HL-60/S4 treated with retinoic acid at 250 ng/mL for 4 days and 3 days (cell line): ENCODE data around the gene CAMSAP1.

Experiments
- in situ Hi-C: fragments of 300-500 bp; cut with MboI; formaldehyde crosslinking; loops from 2 replicates; pipeline ENCODE4 v1.7.0; 2022; ENCODE audit warnings: low sequenced_read_pairs

Gene CAMSAP1

DNA sequence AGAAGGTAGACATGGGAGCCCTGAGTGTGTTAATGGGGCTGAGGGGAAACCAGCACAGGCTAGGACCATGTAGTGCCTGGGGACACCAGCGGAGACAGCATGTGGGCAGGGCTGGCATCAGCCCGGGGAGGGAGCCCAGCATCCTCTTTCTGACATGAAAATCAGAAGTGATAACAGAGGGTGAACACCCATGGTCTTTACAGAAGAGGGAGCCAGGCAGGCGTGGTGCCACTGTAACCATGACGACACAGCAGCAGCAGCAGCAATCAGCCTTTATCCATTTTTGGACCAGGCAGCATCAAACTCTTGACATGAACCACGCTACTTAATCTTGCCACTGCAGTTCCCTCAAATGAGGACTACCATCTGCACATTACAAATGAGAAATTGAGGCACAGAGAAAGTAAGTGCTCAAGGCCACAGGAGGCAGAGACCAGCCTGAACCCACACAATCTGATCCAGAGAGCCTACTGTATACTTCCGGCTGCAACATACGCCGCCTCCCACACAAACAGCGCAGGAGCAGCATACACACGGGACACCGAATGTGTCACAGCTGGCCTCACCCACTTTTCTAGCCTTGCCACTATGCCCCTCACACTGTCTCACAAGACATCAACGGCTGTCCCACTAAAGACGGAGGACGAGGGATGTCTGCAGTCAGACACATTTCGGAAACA is 23.8 kb downstream of the CAMSAP1 start:
- in situ Hi-C loops = no loop called here

DNA sequence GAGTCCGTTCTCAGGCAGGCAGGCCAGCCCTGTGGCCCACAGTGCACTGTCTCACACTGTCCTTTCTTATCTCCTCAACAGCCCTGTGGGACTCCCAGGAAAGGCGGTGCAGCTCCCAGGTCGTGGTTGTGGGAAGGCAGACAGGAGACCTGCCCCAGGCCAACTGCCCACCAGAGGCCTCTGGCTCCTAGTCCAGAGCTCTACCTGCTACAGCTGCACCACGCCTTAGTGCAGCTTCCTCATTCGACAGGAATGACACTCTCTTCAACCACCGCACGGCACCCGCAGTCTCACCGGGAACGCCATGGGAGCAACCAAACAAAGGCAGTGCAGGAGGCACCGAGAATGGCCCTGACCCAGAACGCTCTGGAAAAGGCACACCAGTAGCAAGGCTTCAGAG is 25.3 kb downstream of the CAMSAP1 start:
- in situ Hi-C loops = no loop called here

DNA sequence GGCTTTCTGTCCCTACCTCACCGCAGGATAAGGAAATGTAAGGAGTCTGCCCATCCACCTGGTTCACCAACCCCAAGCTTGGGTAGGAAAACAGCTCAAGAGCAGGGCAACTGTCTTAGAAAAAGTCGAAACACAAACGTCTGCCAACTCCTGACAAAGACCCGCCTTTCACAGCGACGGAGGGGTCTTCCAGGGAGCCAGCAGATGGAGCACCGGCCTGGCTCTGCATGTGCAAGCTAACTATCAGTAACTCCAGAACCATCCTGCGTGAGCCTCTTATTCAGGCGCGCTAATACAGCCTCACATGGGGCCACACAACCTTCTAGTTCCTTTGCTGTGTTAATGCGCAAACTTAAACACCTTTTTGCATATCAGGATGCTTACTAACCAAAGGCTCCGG is 26.9 kb downstream of the CAMSAP1 start:
- in situ Hi-C loops = no loop called here

DNA sequence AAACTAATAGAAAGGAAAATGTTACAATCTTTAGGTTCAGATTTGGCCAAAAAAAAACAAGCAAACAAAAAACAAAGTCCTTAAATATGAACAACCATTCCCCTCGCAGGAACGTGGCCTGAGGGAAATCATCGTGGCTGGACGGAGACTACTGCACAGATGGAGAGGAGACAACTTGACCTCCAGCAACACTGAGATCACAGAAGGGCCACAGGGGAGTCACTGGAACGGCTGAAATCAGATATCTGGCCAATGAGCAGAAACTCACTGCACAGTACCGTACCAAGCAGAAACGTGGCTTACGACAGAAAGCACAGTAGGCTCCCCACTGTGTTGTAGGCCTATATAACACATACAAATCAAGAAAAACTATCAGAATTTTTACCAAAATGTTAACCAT is 27.7 kb downstream of the CAMSAP1 start:
- in situ Hi-C loops = no loop called here

DNA sequence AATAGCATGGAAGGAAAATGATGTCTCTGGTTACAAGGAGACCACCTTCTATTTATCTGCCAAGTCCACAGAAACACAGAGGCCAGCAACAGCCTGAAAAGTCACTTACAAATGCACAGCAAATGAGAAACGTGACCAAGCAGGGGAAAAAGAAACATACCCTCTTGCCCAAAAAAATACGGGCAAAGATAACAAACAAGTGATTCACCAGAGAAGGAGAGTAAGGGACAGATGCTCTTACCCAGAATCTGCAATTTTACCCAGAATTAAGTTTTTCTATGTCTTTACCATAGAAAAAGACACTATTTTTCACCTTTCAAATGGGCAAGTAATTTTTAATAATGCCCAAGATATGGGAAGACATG is 28.1 kb downstream of the CAMSAP1 start:
- in situ Hi-C loops = no loop called here

DNA sequence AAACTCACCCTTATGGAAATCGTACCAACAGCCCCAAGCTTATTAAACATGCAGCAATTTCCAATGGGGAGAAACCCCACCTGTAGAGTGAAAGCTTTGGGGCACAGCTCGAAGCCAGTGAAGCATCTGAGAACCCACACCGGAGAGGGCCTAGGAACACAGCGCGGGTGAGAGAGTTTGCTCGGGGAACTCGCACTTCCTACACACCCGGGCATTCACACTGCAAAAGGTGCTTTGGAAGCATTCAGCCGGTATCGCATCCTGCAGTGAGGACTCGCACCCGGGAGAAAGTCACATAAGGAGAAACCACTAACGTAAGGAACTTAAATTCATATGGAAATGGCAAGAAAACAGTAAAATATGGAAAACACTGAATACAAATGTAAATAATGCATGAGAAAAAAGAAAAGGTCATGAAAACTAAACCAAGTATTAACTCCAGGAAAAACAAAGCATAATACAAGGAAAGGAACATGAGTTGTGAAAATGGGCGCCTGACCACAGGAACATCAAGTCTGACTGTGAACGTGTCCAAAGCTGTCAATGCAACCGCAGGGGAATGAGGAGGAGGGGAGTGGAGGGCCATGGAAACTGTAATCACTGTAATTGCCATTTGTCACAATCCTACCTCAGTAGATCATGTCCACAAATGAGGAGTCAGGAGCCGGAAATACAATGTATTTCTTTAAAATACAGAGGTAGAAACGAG is 28.7 kb downstream of the CAMSAP1 start:
- in situ Hi-C loops = no loop called here

DNA sequence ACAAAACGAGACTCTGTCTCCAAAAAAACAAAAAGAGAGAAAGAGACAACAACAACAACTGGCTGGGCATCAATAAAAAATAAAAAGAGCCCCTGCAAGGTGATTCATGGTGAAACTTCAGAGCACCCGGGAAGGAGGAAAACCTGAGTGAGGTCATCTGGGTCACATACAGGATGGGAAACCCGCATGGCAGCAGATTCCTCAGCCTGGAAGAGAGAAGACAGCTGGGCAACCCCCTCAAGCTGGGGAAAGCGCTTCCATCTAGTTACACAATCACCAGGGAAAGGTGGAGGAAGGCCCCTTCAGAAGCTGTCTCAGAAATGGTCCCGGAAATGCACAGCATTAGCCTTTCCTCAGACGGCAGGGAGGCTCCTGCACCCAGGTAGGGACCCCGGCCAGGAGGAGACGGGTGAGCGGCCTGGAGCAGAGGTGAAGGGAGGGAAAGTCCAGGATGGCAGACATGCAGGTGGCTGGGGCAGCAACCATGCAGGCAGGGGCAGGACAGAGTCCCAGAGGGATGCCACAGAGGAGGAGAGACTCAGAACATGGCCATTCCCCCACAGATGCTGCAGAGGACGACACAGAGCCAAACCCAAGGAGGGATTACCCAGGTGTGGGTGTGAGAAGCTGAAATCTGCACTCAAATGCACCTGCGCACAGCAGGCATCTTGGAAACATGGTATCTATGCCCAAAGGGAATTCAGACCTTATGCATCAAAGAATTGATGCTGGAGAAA is 29.4 kb downstream of the CAMSAP1 start:
- in situ Hi-C loops = no loop called here

DNA sequence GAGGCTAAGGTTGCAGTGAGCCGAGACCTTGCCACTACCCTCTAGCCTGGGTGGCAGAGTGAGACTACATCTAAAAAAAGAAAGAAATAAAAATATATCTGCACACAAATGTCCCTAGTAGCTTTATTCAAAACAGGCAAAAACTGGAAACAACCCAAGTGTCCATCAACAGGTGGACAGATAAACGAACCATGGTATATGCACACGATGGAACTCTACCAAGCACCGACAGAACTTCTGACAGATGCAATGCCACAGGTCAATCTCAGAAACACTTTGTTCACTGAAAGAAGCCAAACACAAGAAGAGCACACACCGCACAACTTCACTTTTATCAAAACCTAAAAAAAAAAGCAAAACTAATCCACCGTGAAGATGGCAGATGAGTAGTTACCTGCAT is 30.4 kb downstream of the CAMSAP1 start:
- in situ Hi-C loops = no loop called here

DNA sequence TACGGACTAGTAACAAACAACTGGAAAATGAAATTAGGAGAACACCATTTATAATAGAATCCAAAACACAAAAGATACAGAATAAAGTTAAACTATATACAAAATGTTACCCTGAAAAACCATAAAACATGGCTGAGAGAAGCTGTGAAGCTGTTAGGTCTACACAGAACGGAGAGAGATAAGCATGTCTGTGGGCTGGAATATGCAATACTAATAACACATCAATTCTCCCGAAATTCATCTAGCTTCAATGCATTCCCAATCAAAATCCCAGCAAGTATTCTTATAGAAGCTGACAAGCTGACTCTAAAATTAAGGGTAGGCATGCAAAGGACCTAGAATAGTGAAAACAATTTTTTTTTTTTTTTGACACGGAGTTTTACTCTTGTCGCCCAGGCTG is 32.5 kb downstream of the CAMSAP1 start:
- in situ Hi-C loops = no loop called here

DNA sequence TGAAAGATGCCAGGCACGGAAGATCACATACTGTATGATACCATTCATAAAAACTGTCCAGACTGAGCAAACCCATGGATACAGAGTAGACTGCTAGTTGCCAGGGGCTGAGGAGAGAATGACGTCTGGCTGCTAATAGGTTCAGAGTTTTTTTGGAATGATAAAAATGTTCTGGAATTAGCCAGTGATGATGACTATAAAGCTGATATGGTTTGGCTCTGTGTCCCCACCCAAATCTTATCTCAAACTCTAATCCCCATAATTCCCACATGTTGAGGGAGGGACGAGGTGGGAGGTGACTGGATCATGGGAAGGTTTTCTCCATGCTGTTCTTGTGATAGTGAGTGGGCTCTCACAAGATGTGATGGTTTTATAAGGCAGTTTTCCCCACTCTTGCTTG is 37.4 kb downstream of the CAMSAP1 start:
- in situ Hi-C loops = no loop called here

DNA sequence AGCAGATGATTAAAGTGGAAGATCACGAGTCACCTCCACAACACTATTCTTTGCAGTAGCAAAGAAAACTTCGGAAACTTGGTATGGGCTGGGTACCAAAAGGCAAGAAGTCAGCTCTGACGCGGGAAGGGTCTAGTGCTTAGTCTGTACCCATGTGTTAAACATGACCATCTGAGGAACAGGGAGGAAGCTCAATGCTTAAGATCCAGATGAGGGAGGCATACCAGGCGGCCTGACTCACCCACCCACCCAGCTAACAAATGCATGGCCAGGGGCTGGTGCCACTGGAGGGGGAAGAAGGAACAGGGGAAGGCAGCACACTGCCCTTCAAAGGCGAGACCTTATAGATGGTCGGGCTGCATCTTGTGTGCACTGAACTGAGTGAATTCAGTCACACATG is 41.8 kb downstream of the CAMSAP1 start:
- in situ Hi-C loops = no loop called here

DNA sequence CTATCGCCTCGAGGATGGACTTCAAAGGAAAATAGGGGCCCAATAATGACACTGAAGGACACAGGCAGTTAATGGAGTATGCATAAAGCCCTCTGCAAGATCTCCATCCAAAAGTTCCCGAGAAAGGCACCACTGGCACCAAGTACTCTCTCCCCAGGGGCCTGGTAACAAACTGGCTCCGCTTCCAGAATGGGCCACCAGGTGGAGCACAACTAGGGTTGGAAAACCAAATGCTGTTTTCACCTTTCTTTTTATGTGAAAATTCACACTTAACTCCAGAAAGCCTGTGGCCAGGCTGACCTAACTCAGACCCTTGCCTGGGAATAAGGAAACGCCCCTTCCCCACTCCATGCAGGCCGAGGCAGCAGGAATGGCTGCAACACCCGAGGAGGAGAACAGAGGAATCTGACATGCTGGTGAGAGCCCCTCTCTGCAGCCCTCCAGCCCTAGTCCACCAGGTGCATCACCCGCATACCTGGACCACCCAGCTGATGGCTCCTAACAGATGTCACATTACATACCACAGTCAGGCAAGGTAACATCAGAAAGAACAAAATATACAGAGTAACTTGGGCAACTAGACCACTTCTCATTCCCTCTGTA is 42.8 kb downstream of the CAMSAP1 start:
- in situ Hi-C loops = no loop called here

DNA sequence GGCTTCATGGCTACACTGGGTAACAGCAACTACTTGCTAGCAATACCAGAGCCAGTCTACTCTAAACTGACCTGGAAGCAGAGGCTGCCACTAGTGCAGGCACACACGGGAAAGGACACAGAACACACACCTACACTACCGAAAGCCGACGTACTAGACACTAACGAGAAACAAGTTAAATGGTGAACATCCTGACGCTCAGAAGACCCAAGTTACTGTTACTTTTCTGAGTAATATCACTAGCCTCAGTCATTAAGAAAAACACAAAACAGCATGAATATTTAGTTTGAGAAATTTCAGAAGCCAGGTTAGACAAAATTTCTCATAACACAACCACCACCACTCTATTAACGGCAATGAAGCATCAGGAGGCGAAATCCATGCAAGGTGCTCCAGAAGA is 44.5 kb downstream of the CAMSAP1 start:
- in situ Hi-C loops = no loop called here

DNA sequence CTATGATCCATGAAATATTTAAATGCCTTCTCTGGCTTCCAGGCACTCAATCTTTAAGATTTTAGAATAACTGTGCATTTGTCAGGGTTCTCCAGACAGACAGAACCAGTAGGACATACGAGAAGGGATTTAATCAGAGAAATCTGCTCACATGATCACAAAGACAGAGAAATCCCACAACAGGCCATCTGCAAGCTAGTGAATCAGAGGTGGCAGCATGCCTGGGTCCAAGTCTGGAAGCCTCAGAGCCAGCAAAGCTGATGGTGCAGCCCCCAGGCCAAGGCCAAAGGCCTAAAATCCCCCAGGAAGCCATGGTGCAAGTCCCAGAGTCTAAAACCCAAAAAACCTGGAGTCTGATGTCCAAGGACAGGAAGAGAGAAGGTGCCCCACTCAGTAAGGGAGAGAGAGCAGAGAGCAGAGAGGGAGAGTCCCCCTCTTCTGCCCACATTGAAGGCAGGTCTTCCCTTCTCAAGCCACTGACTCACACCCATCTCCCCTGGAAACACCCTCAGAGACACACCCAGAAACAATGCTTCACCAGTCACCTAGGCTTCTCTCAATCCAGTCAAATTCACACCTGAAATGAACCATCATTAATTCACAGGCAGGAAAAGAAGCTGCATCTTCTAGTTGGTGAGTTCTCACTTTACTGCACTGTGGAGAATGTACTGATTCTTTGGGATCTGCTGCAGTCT is 48.7 kb downstream of the CAMSAP1 start:
- in situ Hi-C loops = no loop called here

DNA sequence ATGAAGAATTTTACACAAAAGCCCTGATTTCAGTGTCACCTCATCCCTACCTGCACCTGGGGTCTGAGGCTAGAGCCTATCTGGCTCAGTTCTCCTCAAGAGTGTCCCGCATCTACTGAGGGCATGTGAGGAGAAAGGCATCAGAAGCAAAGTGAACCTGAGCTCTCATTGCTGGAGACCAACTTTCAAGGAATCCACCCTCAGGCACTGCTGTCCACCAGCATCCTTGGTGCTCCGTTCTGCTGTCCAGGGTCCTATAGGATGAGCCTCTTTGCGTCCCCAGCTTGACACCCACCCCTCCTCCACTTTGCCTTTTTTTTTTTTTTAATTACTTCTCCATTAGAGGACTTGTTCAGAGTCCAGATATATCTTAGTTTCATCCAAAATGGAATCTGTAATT is 49.5 kb downstream of the CAMSAP1 start:
- in situ Hi-C loops = no loop called here

DNA sequence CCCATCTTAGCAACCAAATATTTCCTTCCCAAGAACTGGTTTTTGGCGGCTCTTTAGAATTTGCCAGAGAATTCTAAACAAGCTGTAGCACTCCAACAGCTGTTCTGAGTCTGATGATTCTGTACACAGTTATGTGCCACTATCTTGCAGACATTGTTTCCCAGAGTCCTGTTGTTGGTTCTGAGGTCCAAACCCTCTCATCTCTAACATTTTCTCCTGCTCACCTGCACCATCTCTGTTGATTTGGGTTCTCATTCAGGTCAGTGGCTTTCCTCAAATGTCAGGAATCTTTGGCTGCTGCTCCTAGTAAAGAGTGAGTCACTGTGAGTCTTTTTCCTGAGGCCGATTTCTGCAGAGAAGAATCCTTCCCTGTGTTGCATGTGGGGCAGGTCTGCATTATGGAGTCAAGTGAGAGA is 50.0 kb downstream of the CAMSAP1 start:
- in situ Hi-C loops = no loop called here

DNA sequence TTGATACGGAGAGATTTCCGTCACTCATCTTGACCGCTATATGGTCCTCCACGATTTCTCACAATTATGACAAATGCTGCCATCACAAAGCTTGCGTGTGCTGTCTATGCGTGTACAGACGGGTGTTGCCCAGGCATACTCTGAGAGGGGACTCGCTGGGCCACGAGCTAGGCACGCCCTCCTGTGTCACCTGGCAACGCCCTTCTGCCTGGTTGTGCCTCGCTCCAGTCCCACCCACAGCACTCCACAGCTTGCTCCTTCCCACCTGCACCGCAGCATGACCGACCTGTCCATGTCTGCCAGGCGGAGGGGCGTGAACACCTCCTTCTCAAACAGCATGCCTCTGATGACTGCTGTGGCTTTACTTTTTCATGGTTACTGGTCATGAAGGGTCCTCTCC is 55.6 kb downstream of the CAMSAP1 start:
- in situ Hi-C loops = no loop called here

DNA sequence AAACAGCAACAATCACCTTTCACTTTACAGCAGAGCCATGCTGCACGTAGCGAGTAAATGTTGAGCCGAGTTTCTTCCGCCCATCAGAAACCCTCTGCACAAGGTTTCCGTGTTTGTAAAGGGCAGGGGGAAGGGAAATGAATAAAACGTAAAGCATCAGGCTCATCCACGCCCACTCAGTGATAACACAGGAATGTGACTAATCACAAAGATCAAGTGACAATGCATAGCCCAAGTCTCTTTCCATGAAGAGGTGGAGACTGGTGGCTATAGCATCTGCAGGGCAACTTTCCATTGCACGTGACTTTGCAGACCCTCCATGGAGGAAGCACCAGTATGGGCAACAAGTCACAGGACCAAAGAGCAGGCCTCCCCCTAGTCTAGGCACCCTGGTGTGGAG is 56.6 kb downstream of the CAMSAP1 start:
- in situ Hi-C loops = no loop called here

DNA sequence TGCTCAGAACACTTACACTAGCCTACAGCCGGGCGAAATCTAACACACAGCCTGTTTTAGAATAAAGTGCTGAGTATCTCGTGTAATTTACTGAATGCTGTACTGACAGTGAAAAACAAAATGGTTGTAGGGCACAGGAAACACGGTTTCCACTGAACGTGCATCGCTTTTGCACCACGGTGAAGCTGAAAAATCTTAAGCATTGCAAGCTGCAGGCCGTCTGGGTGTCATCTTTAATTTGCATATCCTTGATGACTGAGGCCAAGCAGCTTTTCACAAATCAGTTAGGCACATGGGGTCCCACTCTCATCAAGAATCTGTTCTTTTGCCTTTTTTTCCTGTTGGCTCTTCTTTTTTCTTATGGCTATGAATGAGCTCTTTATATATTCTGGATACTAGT is 58.2 kb downstream of the CAMSAP1 start:
- in situ Hi-C loops = no loop called here

DNA sequence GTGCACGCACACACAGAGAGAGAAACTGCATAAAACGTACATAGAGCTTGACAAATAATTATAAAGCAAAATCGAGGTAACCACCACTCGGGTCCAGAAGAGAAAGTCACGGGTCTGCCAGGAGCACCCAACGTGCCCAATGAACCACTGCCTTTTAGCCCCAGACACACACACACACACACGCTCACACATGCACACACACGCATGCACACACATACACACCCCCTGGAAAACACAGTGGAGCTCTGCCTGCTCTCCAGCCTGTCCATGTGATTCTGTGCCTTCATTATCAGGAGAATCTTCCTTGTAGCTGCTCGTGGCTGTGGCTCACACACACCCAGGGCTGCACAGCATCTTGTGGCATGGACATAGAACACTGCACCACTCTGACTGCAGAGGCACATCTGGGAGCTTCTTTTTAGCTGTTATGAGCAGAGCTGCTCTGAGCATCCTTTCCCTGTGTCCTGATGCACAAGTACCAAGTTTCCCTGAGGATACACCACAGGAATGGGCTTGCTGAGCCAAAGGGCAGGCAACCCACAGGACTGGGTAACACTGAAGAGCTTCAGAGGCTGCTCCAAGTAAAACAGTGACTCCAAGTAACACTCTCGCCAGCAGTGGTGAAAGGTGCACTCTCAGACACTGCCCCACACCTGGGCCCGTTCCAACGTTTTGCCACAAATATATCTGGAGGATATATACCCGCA is 58.9 kb downstream of the CAMSAP1 start:
- in situ Hi-C loops = no loop called here

DNA sequence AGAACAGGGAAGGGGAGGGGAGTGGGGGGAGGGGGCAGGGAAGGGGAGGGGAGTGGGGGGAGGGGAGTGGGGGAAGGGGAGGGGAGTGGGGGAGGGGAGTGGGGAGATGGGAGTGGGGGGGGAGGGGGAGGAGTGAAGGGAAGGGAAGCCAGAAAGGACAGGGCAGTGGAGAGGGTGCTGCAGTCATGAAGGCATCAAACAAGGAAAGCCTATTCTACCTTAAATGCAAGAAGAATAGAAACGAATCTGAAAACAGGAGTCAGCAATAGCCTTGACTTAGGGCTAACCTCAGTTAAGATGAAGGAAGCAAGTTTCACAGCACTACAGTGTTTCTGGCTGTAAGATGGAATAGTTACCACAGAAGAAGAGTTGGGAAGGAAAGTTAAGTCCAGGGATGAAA is 59.5 kb downstream of the CAMSAP1 start:
- in situ Hi-C loops = no loop called here
